Cortex of kidney (tissue), 1 donor: ENCODE data around the gene CAD.
"Not testable (repeated sequence)": the region's sequence is repeated elsewhere in the genome, so short reads cannot be mapped to it uniquely, and the experiment has no call there.

Experiments
- DNase-seq: peaks from one replicate; lab custom pipeline; 2025; lab: John Stamatoyannopoulos, UW

The CAD gene

GRCh38 chr2:27256855-27257454 lies 39.8 kb downstream of the CAD start:
- no peak for DNase-seq

DNA sequence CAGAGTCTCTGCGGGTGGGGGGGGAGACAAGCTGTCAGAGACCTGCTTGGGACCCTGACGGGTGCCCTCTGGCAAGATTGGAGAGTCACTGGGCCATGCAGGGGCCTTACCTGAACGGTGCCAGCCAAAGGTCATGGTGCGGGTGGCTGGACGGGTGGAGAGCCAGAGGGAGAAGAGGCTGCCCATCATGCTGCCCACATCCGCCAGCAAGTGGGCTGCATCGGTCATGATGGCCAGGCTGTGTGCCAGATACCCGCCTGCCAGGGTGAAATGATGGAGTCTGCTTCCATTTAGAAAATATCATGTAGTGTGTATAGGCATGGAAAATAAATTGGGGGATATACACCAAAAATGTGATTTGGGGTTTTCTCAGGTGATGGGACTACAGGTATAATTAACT lies 40.9 kb downstream of the CAD start:
- no peak for DNase-seq

DNA sequence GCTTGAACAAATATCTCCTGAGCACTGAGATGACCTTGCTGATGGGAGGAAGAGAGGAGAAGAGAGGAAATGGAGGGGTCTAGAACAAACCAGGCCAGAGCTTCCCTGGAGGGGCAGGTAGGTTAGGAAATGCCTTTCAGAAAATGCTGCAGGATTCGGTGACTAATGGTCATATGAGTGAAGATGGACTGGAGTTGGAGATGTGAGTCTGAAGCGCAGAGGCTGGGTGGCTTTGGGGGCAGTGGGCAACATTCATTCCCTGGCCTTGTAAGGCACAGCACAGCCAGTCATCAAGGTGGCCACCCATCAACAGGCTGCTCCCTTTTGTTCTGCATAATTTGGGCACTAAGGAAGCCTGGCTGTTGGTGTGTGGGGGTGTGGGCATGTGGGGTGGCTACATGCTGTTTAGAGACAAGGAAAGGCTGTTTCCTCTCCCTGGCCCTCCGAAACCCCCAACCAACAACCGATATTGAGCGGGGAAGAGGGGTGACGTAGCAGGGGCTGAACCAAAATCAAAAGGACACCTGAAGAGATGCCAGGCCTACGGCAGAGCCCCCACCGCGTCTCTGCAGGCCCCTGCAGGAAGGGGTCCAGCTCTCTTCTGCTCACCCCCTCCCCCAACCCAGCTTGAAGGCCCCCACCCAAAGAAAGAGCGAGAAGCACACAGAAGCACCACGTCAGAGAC lies 44.2 kb downstream of the CAD start:
- DNase-seq: no peak

- no peak for DNase-seq
These were observed 44.7 kb downstream of the CAD start for GRCh38 chr2:27261926-27262298.

GRCh38 chr2:27262379-27263286 lies 45.5 kb downstream of the CAD start, which contains the start of gene SLC30A3:
SLC30A3 (minus strand) TSS chr2:27263047; CDS start chr2:27262906, 141 bp downstream.
- DNase-seq: no peak

DNA sequence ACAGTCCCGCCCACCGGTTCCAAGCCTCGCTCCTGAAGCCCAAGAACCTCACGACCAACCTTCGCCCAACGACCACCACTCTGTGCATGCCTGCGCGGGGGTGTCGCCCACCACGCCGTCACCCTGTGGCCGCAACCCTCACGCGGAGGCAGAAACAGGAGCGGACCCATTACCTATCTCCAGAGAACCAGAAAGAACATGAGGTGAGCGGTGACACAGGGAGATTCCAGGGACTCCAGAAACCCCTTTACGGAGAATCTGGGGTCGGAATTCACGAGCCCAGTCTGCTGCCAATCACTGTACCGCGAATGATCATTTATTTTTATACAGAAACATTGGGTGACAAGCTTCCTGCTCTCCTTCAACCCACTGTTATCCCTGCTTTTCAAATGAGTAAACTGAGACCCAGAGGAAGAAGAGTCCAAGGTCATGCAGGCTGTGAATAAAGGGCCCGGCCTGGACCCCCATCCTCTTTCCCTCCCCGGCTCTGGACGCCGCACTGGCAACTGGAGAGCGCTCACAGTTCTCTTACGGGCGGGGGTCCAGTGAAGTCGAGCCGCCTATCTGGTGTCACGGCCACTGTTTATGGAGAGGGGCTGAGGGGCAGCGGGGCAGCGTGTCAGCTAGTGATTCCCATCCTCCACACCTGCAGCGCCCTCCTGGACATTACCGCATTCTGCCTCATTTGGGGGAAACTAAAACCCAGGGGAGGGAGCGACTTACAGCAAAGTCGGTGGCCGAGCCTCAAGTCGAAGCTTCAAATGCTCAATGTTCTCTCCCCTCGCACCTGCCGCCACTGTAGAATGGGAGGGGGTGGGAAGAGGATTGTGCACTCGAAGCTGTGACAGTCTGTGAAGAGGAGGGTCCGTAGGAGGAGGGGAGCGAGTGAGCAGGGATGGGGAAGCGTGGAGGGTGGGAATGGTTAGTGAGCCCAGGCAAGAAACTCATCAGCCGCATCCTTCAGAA lies 46.4 kb downstream of the CAD start:
- DNase-seq: no peak

DNA sequence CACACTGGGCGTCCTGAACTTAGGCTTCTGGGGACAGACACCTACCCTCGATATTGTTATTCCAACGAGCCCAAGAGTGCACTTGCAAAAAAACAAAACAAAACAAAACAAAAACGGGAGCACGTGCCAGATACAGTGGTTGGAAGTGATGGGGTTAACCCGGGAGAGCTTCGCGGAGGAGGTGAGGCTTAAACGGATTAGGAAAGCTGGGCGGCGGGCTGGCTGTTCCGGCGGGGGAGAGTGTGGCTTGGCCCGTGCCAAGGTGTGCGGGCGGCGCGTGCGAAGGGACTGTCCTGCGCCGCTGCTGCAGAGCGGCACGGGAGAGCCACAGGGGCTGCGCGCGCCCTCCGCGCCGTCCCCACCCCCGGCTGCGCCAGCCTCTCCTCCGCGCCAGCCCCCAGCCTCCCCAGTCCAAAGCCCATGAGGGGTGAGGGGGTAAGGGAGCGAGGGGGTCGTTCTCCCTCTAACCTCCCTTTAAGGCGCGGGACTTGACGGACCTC lies 47.1 kb downstream of the CAD start:
- DNase-seq: no peak

- no peak for DNase-seq
These were observed 47.8 kb downstream of the CAD start for GRCh38 chr2:27264753-27265535.

DNA sequence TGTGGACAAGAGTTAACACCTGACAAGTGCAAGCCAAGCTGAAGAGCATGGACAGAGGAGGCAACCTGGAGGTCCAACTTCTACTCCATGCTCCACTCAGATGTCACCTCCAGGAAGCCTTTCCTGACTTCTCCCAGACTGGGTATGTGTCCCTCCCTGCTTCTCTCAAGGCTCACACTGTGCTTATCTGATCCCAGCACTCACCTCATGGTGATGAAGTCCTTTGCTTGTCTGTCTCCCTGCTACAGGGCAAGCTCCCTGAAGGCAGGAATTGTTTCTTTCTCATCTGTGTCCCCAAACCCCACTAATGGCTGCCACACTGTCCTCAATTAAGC lies 48.3 kb downstream of the CAD start:
- DNase-seq: no peak

DNA sequence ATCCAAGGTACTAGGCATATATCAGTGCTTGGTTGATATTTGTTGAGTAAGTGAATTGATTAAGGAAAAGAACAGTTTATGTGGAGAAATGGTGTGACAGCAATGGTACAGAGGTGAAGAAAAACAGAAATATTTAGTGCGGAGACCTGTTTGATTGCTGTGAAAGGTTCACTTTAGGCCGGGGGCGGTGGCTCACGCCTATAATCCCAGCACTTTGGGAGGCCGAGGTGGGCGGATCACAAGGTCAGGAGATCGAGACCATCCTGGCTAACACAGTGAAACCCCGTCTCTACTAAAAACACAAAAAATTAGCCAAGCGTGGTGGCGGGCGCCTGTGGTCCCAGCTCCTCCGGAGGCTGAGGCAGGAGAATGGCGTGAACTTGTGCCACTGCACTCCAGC lies 51.1 kb downstream of the CAD start:
- DNase-seq: not testable (repeated sequence)

GRCh38 chr2:27270131-27270530 lies 53.0 kb downstream of the CAD start:
- DNase-seq: no peak

- no peak for DNase-seq
These were observed 53.5 kb downstream of the CAD start for GRCh38 chr2:27270670-27271069.

DNA sequence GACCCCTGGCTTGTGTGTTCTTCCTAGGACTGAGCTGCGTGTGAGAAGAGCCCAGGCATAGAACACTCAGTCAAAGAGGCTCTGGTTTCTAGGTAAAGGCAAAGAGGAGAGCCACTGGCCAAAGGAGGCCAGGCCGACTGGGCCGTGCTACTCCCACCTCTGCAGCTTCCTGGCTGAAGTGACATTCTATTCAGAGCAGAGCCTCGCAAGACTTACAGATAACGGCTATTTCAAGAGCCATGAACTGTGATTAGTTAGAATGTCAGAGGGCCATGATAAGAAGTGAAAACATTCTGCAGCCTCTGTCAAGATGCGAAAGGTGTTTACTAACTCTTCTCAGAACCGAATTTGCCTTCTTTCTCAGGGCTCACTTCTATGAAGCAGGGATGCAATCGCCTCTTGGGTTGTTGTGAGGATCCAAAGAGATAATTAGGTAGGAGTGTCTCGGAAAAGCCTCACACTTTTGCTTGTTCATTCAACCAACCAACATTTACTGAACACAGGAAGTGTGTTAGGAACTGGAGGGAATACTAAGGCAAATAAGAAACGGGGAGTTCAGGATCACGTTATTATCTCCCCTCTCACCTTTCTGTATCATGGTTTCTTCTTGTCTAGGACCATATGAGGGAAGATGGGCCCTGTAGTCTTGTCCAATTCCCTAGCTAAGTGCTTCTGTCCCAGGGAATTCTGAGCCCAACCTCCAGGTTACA lies 54.6 kb downstream of the CAD start:
- DNase-seq: no peak

GRCh38 chr2:27272537-27273522 lies 55.7 kb downstream of the CAD start:
- DNase-seq: not testable (repeated sequence)

DNA sequence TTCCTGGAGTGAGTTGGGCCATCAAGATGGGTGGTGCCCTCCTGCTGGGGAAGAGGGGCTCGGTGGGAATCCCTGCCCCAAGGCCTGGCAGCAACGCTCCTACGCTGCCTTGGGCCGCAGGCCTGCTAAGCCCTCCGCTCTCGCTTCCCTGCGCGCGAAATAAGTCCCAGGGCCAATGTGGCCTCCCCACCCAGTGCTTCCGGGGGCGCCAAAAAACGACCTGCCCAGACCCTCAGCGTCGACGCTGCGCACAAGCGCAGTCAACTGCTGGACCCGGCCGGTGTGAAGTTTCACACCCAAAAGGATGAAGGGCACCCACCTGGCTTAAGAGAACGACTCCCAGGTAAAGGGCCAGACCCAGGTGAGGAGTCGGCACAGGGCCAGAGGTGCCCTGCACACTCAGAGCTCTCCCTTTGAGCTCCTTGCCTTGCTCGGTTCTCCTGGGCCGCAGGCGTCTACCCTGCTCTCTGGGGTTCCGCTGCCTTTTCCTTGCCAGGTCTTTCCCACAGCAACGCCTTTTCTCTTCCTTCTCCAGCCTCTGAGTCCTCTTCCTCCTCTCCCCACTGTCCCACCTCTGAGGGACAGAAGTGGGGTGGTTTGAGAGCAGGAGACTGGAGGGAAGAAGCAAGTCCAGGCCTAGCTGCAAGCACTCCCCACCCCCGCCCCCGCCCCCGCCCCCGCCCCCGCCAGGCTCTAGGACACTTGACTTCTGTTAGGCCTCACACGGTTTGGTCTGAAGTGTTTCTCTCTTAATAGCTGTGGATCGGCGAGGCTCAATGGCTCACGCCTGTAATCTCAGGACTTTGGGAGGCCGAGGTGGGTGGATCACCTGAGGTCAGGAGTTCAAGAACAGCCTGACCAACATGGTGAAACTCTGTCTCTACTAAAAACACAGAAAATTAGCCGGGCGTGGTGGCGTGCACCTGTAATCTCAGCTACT lies 58.3 kb downstream of the CAD start, which contains the start of gene DNAJC5G:
TSS of gene DNAJC5G (plus strand) at position 223 of the 940 bp plus-strand sequence. CDS start 1,296 bp downstream, outside the sequence.
- DNase-seq: no peak

DNA sequence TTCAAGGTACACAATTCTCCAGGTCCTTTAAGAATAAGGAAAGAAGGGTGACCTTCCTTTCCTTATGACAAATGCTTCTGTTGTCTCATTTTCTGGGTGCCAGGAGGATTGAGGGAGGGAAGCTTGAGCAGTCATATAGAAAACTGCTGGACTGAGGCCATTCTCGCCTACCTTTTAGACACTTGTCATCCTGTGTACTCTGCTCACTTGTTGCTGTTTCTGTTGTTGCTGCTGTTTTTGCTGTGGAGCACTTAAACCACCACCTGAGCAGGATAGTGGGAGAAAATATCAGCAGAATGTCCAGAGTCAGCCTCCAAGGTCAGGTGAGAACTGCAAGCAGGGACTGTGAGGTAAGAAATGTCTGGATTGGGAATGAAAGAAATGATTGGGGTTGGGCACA lies 60.8 kb downstream of the CAD start:
- DNase-seq: no peak

- DNase-seq: no peak
These were observed 63.7 kb downstream of the CAD start for GRCh38 chr2:27280826-27281225.

- no peak for DNase-seq
These were observed 64.3 kb downstream of the CAD start for GRCh38 chr2:27281442-27281841.
